Testis (tissue), 5 donors: ENCODE results near the gene OVAAL. TPM values are rescaled to one million over a fixed set of nuclear protein-coding genes. Genes with fewer than 3 reads are reported as not detected.

Source experiments
- DNase-seq: peaks from one replicate; pipeline ENCODE4 v3.0.0-alpha.2; 2019
- H3K27ac ChIP-seq, 2 donors: fragments of 200-600 bp; sonication (generic); one replicate each; pipeline ENCODE4 v1.5.1; 2019
- H3K27me3 ChIP-seq: fragments of 200-600 bp; sonication (generic); one replicate; pipeline ENCODE4 v1.5.1; 2019
- H3K36me3 ChIP-seq: fragments of 200-600 bp; sonication (generic); one replicate; pipeline ENCODE4 v1.5.1; 2017; ENCODE audit warnings: low read depth; ENCODE audit errors: missing control alignments
- H3K4me1 ChIP-seq: fragments of 200-600 bp; sonication (generic); one replicate; pipeline ENCODE4 v1.5.1; 2019
- H3K4me3 ChIP-seq, 2 donors: fragments of 200-600 bp; sonication (generic); one replicate each; pipeline ENCODE4 v1.5.1; 2017 to 2019
- H3K9me3 ChIP-seq: fragments of 200-600 bp; sonication (generic); one replicate; pipeline ENCODE4 v1.5.1; 2017
- POLR2A ChIP-seq: fragments of 450-650 bp; IDR thresholded peaks from one replicate; pipeline ENCODE4 v1.6.1; 2017; ENCODE audit warnings: antibody characterized with exemption, mild to moderate bottlenecking, moderate library complexity
- WGBS, 2 donors: methylation state at CpG; one replicate each; pipeline ENCODE4 v1.1.5; 2018; 5-methylcytosine and 5-hydroxymethylcytosine counted together
- intact Hi-C: fragments of 100-400 bp; cut with DNase I; formaldehyde crosslinking; loops from one replicate; pipeline ENCODE4 v1.15.1; 2023; ENCODE audit warnings: low total_unique reads
- long read RNA-seq, 2 donors: transcript quantifications; one replicate each; lab custom pipeline, GENCODE V29; 2026
- polyA plus RNA-seq: library from polyadenylated mRNA; stranded (reverse); fragments of 350-450 nt; fragmentation: Illumina TruSeq; extraction: RNeasy Lipid Tissue Mini Kit (QIAGEN cat#74804); gene quantifications from one replicate; pipeline ENCODE4 v1.2.3, GENCODE V29; 2014; ENCODE audit warnings: low read depth, low replicate concordance; ENCODE audit not compliant: insufficient read depth
- total RNA-seq, 2 donors: library from RNA; depleted of rRNA; stranded (reverse); fragments of >200 nt; gene quantifications; one replicate each; pipeline ENCODE4 v1.2.3, GENCODE V29; 2016
- TF ChIP-seq, protein P1 (sequence below), 3 experiments: fragments of 450-650 bp in 2 of 3; fragments of 200-600 bp in 1 of 3; sonication (generic) in 1 of 3; IDR thresholded peaks; one replicate each; pipeline ENCODE4 v1.5.1; 2016 to 2019; ENCODE audit warnings: antibody characterized with exemption in 3 of 3, mild to moderate bottlenecking in 2 of 3, moderate library complexity in 1 of 3

The OVAAL gene
- total RNA-seq (not detected), polyA plus RNA-seq (not detected)
- long read RNA-seq, donor 1, result 0 reads
- long read RNA-seq, donor 2, result 0 reads

DNA sequence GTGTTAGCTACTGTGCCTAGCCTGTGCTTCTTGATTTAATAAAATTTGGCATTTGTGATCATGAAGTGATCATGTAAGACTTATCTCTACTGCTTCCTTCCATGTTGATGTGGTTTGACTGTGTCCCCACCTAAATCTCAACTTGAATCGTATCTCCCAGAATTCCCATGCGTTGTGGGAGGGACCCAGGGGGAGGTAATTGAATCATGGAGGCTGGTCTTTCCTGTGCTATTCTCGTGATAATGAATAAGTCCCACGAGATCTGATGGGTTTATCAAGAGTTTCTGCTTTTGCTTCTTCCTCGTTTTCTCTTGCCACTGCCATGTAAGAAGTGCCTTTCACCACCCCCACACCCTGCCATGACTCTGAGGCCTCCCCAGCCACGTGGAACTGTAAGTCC lies at the start of gene OVAAL:
Gene OVAAL (plus strand): TSS at position 301 of the 400 bp plus-strand sequence.
- TF ChIP-seq, protein P1, sequence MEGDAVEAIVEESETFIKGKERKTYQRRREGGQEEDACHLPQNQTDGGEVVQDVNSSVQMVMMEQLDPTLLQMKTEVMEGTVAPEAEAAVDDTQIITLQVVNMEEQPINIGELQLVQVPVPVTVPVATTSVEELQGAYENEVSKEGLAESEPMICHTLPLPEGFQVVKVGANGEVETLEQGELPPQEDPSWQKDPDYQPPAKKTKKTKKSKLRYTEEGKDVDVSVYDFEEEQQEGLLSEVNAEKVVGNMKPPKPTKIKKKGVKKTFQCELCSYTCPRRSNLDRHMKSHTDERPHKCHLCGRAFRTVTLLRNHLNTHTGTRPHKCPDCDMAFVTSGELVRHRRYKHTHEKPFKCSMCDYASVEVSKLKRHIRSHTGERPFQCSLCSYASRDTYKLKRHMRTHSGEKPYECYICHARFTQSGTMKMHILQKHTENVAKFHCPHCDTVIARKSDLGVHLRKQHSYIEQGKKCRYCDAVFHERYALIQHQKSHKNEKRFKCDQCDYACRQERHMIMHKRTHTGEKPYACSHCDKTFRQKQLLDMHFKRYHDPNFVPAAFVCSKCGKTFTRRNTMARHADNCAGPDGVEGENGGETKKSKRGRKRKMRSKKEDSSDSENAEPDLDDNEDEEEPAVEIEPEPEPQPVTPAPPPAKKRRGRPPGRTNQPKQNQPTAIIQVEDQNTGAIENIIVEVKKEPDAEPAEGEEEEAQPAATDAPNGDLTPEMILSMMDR (IDR thresholded peaks at IDR 0.05), result no peak
- TF ChIP-seq POLR2A, result no peak
- Histone ChIP-seq H3K4me1 (no peaks in the 10 kb centered on the region), H3K27me3 (no peaks in the 10 kb centered on the region), H3K9me3 (no peaks in the 10 kb centered on the region), H3K4me3 (no peak within 1 kb of the TSS), H3K27ac (no peak within 1 kb of the TSS), H3K36me3 (no peaks in the 10 kb centered on the region)
- DNase-seq, result no peak
- WGBS, 2 donors, result 84 to 85% methylated on average over 6 of the region's 6 CpGs
- intact Hi-C loops, result no loop called here

GRCh38 chr1:180510882-180511281 lies 47.9 kb upstream of the OVAAL start:
- intact Hi-C loops, result no loop called here
- Histone ChIP-seq H3K4me3 (no peak overlapping the region), H3K36me3 (no peaks in the 10 kb centered on the region), H3K27me3 (no peaks in the 10 kb centered on the region), H3K27ac (no peak overlapping the region), H3K9me3 (no peaks in the 10 kb centered on the region), H3K4me1 (peaks cover 2% of the 10 kb centered on the region)
- 92 to 97% methylated on average over 2 of the region's 2 CpGs for WGBS, 2 donors
- DNase-seq, result no peak
- TF ChIP-seq POLR2A, result no peak
- TF ChIP-seq, protein P1 (IDR thresholded peaks at IDR 0.05), result no peak

DNA sequence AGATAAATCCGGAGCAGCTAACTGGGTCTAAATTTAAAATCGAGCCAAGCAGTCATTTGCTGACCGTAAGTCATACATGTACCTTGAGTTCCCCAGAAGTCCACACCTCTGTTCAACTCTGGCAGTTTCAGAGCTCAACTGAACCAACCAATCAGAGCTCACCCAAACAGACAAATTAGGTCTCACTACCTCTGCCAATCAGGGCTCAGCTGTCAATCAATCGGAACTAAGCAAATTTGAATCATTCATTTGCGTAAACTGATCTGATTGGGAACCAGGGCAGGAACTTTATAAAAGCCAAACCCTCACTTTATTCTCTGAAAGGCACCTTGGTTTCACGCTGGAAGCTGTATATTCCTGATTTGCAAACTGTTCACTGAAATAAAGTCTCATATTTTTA lies 45.2 kb upstream of the OVAAL start:
- no peaks in the 10 kb centered on the region for H3K27me3 ChIP-seq
- no peaks in the 10 kb centered on the region for H3K9me3 ChIP-seq
- H3K4me1 ChIP-seq, result peaks cover 5% of the 10 kb centered on the region
- no peak overlapping the region for H3K4me3 ChIP-seq
- H3K27ac ChIP-seq, result no peak overlapping the region
- DNase-seq, result no peak
- H3K36me3 ChIP-seq, result no peaks in the 10 kb centered on the region
- intact Hi-C loops, result no loop called here
- 92 to 93% methylated on average over 6 of the region's 6 CpGs for WGBS, 2 donors
- TF ChIP-seq, protein P1 (IDR thresholded peaks at IDR 0.05), result no peak
- TF ChIP-seq POLR2A, result no peak

DNA sequence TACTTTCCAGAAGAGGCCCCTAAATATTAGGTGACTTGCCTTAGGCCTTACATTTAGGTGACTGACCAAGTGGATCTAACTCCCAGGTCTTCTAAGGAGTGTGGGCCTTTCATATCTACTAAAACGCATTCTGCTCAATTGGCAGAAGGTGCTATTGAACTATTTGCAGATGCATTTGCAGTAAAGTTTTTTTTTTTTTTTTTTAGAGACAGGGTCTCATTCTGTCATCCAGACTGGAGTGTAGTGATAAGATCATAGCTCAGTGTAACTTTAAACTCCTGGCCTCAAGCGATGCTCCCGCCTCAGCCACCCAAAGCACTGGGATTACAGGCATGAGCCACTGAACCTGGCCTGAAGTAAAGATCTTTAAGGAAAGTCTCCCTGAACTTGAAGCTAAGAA lies 43.4 kb upstream of the OVAAL start:
- Histone ChIP-seq H3K9me3 (no peaks in the 10 kb centered on the region), H3K4me1 (peaks cover 5% of the 10 kb centered on the region), H3K27ac (no peak overlapping the region), H3K4me3 (no peak overlapping the region), H3K27me3 (no peaks in the 10 kb centered on the region), H3K36me3 (no peaks in the 10 kb centered on the region)
- no peak for DNase-seq
- TF ChIP-seq, protein P1 (IDR thresholded peaks at IDR 0.05), result no peak
- TF ChIP-seq POLR2A, result no peak
- intact Hi-C loops, result no loop called here
- WGBS, 2 donors, result 32 to 34% methylated on average over 3 of the region's 3 CpGs

DNA sequence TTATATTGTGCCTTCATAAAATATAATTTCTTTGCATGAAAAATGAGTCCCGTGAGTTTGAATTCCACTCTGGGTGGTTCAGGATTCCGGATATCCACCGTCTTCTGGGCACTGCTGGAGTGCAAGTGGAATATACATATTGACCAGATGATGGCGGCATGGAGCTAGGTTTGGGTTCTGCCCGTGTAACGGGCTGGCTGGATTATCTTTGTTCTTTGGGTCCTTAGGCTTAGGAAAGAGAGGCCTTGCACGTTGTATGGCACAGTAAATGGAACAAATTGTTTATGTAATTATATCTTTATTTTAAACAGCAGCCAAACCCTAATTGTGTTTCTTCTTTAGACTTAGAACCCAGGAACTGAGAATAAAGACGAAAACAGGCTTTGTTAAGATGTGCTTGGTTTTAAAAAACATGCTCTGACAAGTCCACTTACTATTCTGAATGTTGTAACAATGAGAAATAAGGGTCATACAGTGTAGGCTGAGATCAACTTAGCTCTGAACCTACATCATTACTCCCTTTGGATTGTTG lies 42.8 kb upstream of the OVAAL start:
- Histone ChIP-seq H3K9me3 (no peaks in the 10 kb centered on the region), H3K27ac (no peak overlapping the region), H3K27me3 (no peaks in the 10 kb centered on the region), H3K4me1 (peaks cover 5% of the 10 kb centered on the region), H3K4me3 (no peak overlapping the region), H3K36me3 (no peaks in the 10 kb centered on the region)
- DNase-seq, result peak; percentile 87
- TF ChIP-seq POLR2A, result no peak
- TF ChIP-seq, protein P1 (IDR thresholded peaks at IDR 0.05), result peak; percentile 68 to 81 (median 69)
- WGBS, 2 donors, result 14 to 15% methylated on average over 8 of the region's 8 CpGs
- intact Hi-C loops, result no loop called here
